GM21717 (cell line): ENCODE data around the gene SLC35E2B.

Experiments
- ATAC-seq: cut with Tn5 transposase; IDR thresholded peaks from one replicate; pipeline ENCODE4 v1.9.1; 2021; ENCODE audit warnings: mild to moderate bottlenecking, moderate library complexity; ENCODE audit not compliant: unreplicated experiment

SLC35E2B gene

GRCh38 chr1:1615256-1616044, 77.1 kb downstream of the SLC35E2B start, which contains the start of gene MIB2:
TSS of gene MIB2 (plus strand) at chr1:1615500. CDS start at chr1:1623453, 7,953 bp downstream.
- peak; percentile 76 for ATAC-seq

- ATAC-seq, result no peak
Observed at GRCh38 chr1:1614954-1615255, 77.7 kb downstream of the SLC35E2B start.

GRCh38 chr1:1614204-1614953, 78.2 kb downstream of the SLC35E2B start:
- ATAC-seq, result peak; percentile 3

GRCh38 chr1:1613509-1614082, 79.0 kb downstream of the SLC35E2B start:
- ATAC-seq, result no peak

GRCh38 chr1:1612104-1612400, 80.5 kb downstream of the SLC35E2B start:
- no peak for ATAC-seq

- ATAC-seq, result no peak
Observed at GRCh38 chr1:1610796-1611195, 81.8 kb downstream of the SLC35E2B start.

GRCh38 chr1:1609822-1610485, 82.6 kb downstream of the SLC35E2B start:
- ATAC-seq, result no peak
